SH-SY5Y (cell line): ENCODE data around the gene CAPN11.

Experiments
- GATA2 ChIP-seq: IDR thresholded peaks from 2 replicates; pipeline ENCODE4 v1.6.1; 2011; ENCODE audit warnings: mild to moderate bottlenecking, low read depth, low read length
- GATA3 ChIP-seq: IDR thresholded peaks from 2 replicates; pipeline ENCODE4 v1.6.1; 2011; ENCODE audit warnings: low read depth, mild to moderate bottlenecking, low read length, moderate library complexity

- no peak for TF ChIP-seq GATA2
- TF ChIP-seq GATA3 = no peak
Measured at GRCh38 chr6:44128020-44128917, 30.4 kb upstream of the CAPN11 start.
